ENCODE measurements around the gene CA10. TPM values are rescaled to one million over a fixed set of nuclear protein-coding genes. Genes with fewer than 3 reads are reported as not detected.

CA10 gene
- total and polyA plus RNA-seq, 2 donors (not counting 3 experiments of a cell fraction or from before 2014, with no cell fraction given): not detected

DNA sequence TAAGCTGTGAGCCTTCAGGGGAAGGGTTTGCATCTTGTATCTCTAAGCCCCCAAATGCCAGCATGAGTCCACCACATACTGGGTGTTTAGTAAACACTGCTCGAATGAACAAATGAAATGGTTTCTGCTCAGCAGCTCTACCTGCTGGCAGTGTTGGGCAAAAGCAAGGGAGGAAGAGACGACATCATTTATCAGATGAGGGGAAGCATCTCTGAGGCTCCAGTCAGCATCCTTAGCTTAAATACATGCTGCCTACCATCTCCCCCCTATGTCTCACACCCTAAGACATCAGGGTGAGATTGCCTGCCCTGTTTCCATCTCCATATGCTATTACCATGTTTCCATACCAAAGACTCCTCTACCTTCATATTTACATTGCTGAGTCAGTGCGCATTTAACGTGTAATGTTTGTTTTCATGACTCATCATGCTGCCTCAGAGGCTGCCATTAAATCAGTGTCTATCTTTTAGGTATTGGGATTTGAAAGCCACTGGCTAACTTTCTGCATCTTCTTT lies 518.3 kb downstream of the CA10 start:
- Histone ChIP-seq H3K4me3 (replicated peaks in 1 of 3; ENCODE audit: insufficient read depth in 1 of 3, low read depth in 1 of 3, low read length in 3 of 3) (no peak overlapping the region), H3K9me1 (replicated peaks; ENCODE audit: control insufficient read depth, extremely low read depth, insufficient read depth, low read length) (no peaks in the 10 kb centered on the region), H3K4me2 (ENCODE audit: insufficient read depth, low read length) (no peak overlapping the region), H3K27ac (ENCODE audit: insufficient read depth, low read depth, low read length) (no peak overlapping the region), H3K79me2 (ENCODE audit: control insufficient read depth, insufficient read depth, low read length) (no peaks in the 10 kb centered on the region), H4K20me1 (replicated peaks; ENCODE audit: control insufficient read depth, extremely low read depth, insufficient read depth, low read length) (no peaks in the 10 kb centered on the region), H3K9me3 (replicated peaks; ENCODE audit: control insufficient read depth, insufficient read depth, low read length) (no peaks in the 10 kb centered on the region), H2AFZ (ENCODE audit: low read depth, low read length) (no peak overlapping the region), H3K9ac (replicated peaks; ENCODE audit: extremely low read depth, insufficient read depth, low read length) (no peak overlapping the region), H3K4me1 (ENCODE audit: control insufficient read depth, extremely low read depth, insufficient read depth, low read length) (no peaks in the 10 kb centered on the region), H3K27me3 (ENCODE audit: control insufficient read depth in 2 of 2, insufficient read depth in 2 of 2, low read length in 2 of 2) (no peaks in the 10 kb centered on the region), H3K36me3 (ENCODE audit: control insufficient read depth in 2 of 2, extremely low read depth in 1 of 2, insufficient read depth in 2 of 2, low read length in 2 of 2) (no peaks in the 10 kb centered on the region)
- intact Hi-C loops (cut with micrococcal nuclease): no loop called here
- POLR2A ChIA-PET: no interaction called here
- CTCF ChIA-PET: no interaction called here
- TF ChIP-seq MYC (IDR thresholded peaks at IDR 0.05; ENCODE audit: low read depth, low read length): no peak
- no peak for TF ChIP-seq POLR2AphosphoS5 (IDR thresholded peaks at IDR 0.05; ENCODE audit: insufficient read depth, low read depth, low read length)
- TF ChIP-seq, protein P1, sequence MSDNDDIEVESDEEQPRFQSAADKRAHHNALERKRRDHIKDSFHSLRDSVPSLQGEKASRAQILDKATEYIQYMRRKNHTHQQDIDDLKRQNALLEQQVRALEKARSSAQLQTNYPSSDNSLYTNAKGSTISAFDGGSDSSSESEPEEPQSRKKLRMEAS (IDR thresholded peaks at IDR 0.05; ENCODE audit: insufficient read depth, insufficient read length): no peak
- no peak for TF ChIP-seq GATA2 (IDR thresholded peaks at IDR 0.05; ENCODE audit: insufficient read depth, insufficient read length, low read depth, low read length)
- no peak for TF ChIP-seq CTCF (IDR thresholded peaks at IDR 0.05; ENCODE audit: extremely low read depth in 1 of 2, insufficient read depth in 1 of 2, low read depth in 1 of 2, low read length in 2 of 2)
- no peak for TF ChIP-seq FOS (IDR thresholded peaks at IDR 0.05; ENCODE audit: borderline replicate concordance, insufficient read depth, low read length)
- TF ChIP-seq JUN (IDR thresholded peaks at IDR 0.05; ENCODE audit: borderline replicate concordance, insufficient read depth, insufficient read length, low read depth): no peak
- no peak for TF ChIP-seq EZH2 (IDR thresholded peaks at IDR 0.05; ENCODE audit: borderline replicate concordance, low read depth, low read length, severe bottlenecking)
- no TSS peak for BruUV-seq (replicated peaks)
- DNase-seq (ENCODE audit: low read depth, low spot score) (no peak), FAIRE-seq (no peak)
- dilution Hi-C loops (cut with MboI; ENCODE audit: extremely low pct_ligation_motif_present, low sequenced_read_pairs): no loop called here
